ENCODE results near the gene KCNT2.

- TF ChIP-seq CTCF (IDR thresholded peaks at IDR 0.05 in 4 of 5, conservative IDR thresholded peaks at IDR 0.05 in 1 of 5) (no peak), POLR2A (IDR thresholded peaks at IDR 0.05) (no peak)
Observed at GRCh38 chr1:196494766-196495165, 113.5 kb downstream of the KCNT2 start.

Data from gastrocnemius medialis (tissue), 4 donors.